Epithelial cell of proximal tubule (primary cell): Measurements from ENCODE around the gene MILR1. TPM values are rescaled to one million over a fixed set of nuclear protein-coding genes. Genes with fewer than 3 reads are reported as not detected.
"Not testable (repeated sequence)": the region's sequence is repeated elsewhere in the genome, so short reads cannot be mapped to it uniquely, and the experiment has no call there.

Experiments
- DNase-seq: peaks from one replicate; pipeline ENCODE4 v3.0.0-alpha.2; 2011; ENCODE audit warnings: low read depth
- H3K4me3 ChIP-seq: 2 replicates; pipeline ENCODE4 v1.5.1; 2011; ENCODE audit warnings: low read depth, mild to moderate bottlenecking, low read length
- total RNA-seq: library from RNA; depleted of rRNA; stranded (reverse); fragments of >200 nt; gene quantifications from 2 replicates; pipeline ENCODE4 v1.2.3, GENCODE V29; 2015
- TF ChIP-seq, protein P1 (sequence below): conservative IDR thresholded peaks from 2 replicates; pipeline ENCODE4 v1.5.1; 2012; ENCODE audit warnings: low read depth, mild to moderate bottlenecking, low read length

MILR1 gene
- total RNA-seq, 1 donor from 2014 or later: not detected

DNA sequence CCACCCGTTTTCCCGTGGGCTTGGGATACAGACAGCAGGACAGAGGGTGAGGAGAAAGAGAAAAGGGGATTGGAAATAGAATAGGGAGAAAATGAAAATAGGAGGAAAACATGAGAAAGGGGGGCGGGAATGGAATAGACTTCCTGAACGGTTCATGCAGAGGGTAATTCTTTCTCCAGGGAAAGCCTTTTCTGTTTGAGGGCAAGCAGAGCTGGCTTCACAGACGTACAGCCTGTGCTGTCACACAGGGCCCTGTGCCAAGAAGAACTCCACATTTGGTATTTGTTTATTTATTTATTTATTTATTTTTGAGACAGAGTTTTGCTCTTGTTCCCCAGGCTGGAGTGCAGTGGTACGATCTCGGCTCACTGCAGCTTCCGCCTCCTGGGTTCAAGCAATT is 12.0 kb downstream of the MILR1 start:
- TF ChIP-seq, protein P1, sequence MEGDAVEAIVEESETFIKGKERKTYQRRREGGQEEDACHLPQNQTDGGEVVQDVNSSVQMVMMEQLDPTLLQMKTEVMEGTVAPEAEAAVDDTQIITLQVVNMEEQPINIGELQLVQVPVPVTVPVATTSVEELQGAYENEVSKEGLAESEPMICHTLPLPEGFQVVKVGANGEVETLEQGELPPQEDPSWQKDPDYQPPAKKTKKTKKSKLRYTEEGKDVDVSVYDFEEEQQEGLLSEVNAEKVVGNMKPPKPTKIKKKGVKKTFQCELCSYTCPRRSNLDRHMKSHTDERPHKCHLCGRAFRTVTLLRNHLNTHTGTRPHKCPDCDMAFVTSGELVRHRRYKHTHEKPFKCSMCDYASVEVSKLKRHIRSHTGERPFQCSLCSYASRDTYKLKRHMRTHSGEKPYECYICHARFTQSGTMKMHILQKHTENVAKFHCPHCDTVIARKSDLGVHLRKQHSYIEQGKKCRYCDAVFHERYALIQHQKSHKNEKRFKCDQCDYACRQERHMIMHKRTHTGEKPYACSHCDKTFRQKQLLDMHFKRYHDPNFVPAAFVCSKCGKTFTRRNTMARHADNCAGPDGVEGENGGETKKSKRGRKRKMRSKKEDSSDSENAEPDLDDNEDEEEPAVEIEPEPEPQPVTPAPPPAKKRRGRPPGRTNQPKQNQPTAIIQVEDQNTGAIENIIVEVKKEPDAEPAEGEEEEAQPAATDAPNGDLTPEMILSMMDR: no peak
- H3K4me3 ChIP-seq: no peak overlapping the region
- no peak for DNase-seq

GRCh38 chr17:64461788-64462187 is 12.9 kb downstream of the MILR1 start:
- no peak overlapping the region for H3K4me3 ChIP-seq
- TF ChIP-seq, protein P1: no peak
- no peak for DNase-seq

DNA sequence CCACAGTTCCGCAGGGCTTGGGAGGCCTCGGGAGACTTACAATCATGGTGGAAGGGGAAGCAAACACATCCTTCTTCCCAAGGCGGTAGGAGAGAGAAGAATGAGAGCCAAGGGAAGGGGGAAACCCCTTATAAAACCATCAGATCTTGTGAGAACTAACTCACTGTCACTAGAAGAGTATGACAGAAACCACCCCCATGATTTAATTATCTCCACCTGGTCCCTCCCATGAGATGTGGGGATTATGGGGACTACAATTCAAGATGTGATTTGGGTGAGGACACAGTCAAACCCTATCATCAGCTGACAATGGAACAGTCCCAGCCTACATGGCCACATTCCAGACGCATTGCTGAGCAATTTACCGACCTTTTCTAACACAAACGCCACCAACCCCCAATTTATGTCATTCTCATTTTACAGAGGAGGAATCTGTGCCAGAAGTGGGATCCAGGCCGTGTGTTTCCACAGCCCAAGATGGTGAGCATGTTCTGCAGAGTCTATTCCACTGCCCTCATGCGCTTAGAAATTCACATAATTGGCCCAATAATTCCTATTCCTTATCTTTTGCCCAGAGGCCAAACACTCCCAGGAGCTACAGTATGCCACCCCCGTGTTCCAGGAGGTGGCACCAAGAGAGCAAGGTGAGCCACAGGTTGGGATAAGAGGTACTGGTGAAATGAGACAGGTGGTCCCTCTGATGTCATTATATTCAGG is 17.3 kb downstream of the MILR1 start:
- H3K4me3 ChIP-seq: no peak overlapping the region
- TF ChIP-seq, protein P1: no peak
- DNase-seq: no peak

GRCh38 chr17:64466834-64467233 is 17.9 kb downstream of the MILR1 start:
- DNase-seq, H3K4me3 ChIP-seq: not testable (repeated sequence)

- H3K4me3 ChIP-seq: no peak overlapping the region
- no peak for DNase-seq
- TF ChIP-seq, protein P1: no peak
Observed at GRCh38 chr17:64470625-64471024, 21.7 kb downstream of the MILR1 start.

DNA sequence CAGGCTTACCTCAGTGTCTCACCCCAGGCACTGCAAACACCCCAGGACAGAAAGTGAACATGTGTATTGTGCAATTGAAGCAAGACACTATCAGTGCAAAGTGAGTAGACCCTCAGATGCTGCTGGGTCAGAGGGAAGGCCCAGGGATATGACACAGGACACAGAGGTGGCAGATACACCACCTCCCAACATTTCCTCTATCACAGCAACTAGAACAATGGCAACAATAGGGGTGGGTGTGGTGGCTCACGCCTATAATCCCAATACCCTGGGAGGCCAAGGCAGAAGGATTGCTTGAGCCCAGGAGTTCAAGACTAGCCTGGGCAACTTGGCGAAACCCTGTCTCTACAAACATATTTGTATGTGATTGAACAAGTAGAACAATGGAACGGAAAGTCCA is 22.5 kb downstream of the MILR1 start:
- TF ChIP-seq, protein P1: no peak
- DNase-seq: no peak
- no peak overlapping the region for H3K4me3 ChIP-seq

- TF ChIP-seq, protein P1: no peak
- H3K4me3 ChIP-seq: no peak overlapping the region
- no peak for DNase-seq
Observed at GRCh38 chr17:64472564-64472963, 23.6 kb downstream of the MILR1 start.
